ENCODE data around the gene CHST3.

Gene CHST3

GRCh38 chr10:71998119-71998839 is 34.1 kb downstream of the CHST3 start:
- no peak for DNase-seq
- H3K36me3 ChIP-seq, result no peaks in the 10 kb centered on the region
- H3K4me3 ChIP-seq (ENCODE audit: low read depth, low read length), result no peak overlapping the region
- TF ChIP-seq CTCF (IDR thresholded peaks at IDR 0.05; ENCODE audit: low read depth, low read length), result no peak
- H3K27ac ChIP-seq, result no peak overlapping the region
- no peaks in the 10 kb centered on the region for H3K9me3 ChIP-seq (ENCODE audit: severe bottlenecking)
- no peaks in the 10 kb centered on the region for H3K27me3 ChIP-seq (ENCODE audit: insufficient read depth, low read depth, severe bottlenecking)

GRCh38 chr10:71998840-71999194 is 34.6 kb downstream of the CHST3 start:
- DNase-seq, result no peak
- Histone ChIP-seq H3K36me3 (no peaks in the 10 kb centered on the region), H3K4me3 (ENCODE audit: low read depth, low read length) (no peak overlapping the region), H3K9me3 (ENCODE audit: severe bottlenecking) (no peaks in the 10 kb centered on the region), H3K27ac (no peak overlapping the region), H3K27me3 (ENCODE audit: insufficient read depth, low read depth, severe bottlenecking) (no peaks in the 10 kb centered on the region)
- no peak for TF ChIP-seq CTCF (IDR thresholded peaks at IDR 0.05; ENCODE audit: low read depth, low read length)

- no peaks in the 10 kb centered on the region for H3K36me3 ChIP-seq
- no peak for DNase-seq
- no peak overlapping the region for H3K27ac ChIP-seq
- no peak overlapping the region for H3K4me3 ChIP-seq (ENCODE audit: low read depth, low read length)
- no peaks in the 10 kb centered on the region for H3K9me3 ChIP-seq (ENCODE audit: severe bottlenecking)
- no peaks in the 10 kb centered on the region for H3K27me3 ChIP-seq (ENCODE audit: insufficient read depth, low read depth, severe bottlenecking)
- no peak for TF ChIP-seq CTCF (IDR thresholded peaks at IDR 0.05; ENCODE audit: low read depth, low read length)
Observed at GRCh38 chr10:71999360-72000072, 35.3 kb downstream of the CHST3 start.

GRCh38 chr10:72000073-72001032 is 36.2 kb downstream of the CHST3 start:
- no peak for DNase-seq
- H3K4me3 ChIP-seq (ENCODE audit: low read depth, low read length), result no peak overlapping the region
- TF ChIP-seq CTCF (IDR thresholded peaks at IDR 0.05; ENCODE audit: low read depth, low read length), result no peak
- H3K27ac ChIP-seq, result no peak overlapping the region
- H3K36me3 ChIP-seq, result no peaks in the 10 kb centered on the region
- no peaks in the 10 kb centered on the region for H3K27me3 ChIP-seq (ENCODE audit: insufficient read depth, low read depth, severe bottlenecking)
- no peaks in the 10 kb centered on the region for H3K9me3 ChIP-seq (ENCODE audit: severe bottlenecking)

- Histone ChIP-seq H3K4me3 (ENCODE audit: low read depth, low read length) (no peak overlapping the region), H3K9me3 (ENCODE audit: severe bottlenecking) (no peaks in the 10 kb centered on the region), H3K27ac (no peak overlapping the region), H3K36me3 (no peaks in the 10 kb centered on the region), H3K27me3 (ENCODE audit: insufficient read depth, low read depth, severe bottlenecking) (no peaks in the 10 kb centered on the region)
- TF ChIP-seq CTCF (IDR thresholded peaks at IDR 0.05; ENCODE audit: low read depth, low read length), result no peak
- DNase-seq, result no peak
Observed at GRCh38 chr10:72001033-72001395, 36.8 kb downstream of the CHST3 start.

All from WERI-Rb-1 (cell line).